GM13976 (cell line): ENCODE measurements around the gene ILF3.

Experiments
- DNase-seq: peaks from one replicate; pipeline ENCODE4 v3.0.0; 2012; ENCODE audit warnings: low spot score
- in situ Hi-C: fragments of 300-500 bp; cut with MboI; formaldehyde crosslinking; loops from one replicate; pipeline ENCODE4 v1.12.0; 2022; ENCODE audit warnings: low sequenced_read_pairs, mixed read lengths, inconsistent platforms; ENCODE audit not compliant: unreplicated experiment
- TF ChIP-seq, protein P1 (sequence below): IDR thresholded peaks from 2 replicates; pipeline ENCODE4 v1.5.1; 2012; ENCODE audit warnings: borderline replicate concordance, mild to moderate bottlenecking; ENCODE audit not compliant: insufficient read depth; ENCODE audit errors: extremely low read depth, missing control alignments, control extremely low read depth

ILF3 gene

DNA sequence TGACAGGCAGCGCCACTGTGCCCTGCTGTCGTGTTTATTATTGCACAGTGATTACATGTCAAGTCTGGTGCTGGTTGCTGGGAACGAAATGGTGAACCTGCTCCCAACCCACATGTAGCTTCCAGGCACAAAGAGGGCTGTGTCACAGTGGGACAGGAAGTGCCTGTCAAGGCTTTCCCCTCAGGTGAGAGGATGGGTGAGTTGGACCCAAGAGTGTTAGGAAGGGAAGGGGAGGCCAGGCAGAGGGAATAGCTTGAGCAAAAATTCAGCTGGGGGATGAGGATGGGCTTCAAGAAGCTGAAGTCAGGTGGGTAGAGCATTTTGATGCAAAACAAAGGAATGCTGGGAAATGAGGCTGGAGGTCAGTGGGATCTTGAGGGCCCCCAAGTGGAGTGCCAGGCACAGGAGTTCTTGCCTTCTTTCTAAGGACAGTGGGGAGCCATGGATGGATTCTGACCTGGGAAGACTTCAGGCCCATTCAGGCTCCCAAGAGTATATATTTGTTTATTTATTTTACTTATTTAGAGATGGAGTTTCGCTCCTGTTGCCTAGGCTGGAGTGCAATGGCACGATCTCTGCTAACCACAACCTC is 38.6 kb downstream of the ILF3 start:
- TF ChIP-seq, protein P1, sequence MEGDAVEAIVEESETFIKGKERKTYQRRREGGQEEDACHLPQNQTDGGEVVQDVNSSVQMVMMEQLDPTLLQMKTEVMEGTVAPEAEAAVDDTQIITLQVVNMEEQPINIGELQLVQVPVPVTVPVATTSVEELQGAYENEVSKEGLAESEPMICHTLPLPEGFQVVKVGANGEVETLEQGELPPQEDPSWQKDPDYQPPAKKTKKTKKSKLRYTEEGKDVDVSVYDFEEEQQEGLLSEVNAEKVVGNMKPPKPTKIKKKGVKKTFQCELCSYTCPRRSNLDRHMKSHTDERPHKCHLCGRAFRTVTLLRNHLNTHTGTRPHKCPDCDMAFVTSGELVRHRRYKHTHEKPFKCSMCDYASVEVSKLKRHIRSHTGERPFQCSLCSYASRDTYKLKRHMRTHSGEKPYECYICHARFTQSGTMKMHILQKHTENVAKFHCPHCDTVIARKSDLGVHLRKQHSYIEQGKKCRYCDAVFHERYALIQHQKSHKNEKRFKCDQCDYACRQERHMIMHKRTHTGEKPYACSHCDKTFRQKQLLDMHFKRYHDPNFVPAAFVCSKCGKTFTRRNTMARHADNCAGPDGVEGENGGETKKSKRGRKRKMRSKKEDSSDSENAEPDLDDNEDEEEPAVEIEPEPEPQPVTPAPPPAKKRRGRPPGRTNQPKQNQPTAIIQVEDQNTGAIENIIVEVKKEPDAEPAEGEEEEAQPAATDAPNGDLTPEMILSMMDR: no peak
- in situ Hi-C loops: no loop called here
- DNase-seq: no peak

DNA sequence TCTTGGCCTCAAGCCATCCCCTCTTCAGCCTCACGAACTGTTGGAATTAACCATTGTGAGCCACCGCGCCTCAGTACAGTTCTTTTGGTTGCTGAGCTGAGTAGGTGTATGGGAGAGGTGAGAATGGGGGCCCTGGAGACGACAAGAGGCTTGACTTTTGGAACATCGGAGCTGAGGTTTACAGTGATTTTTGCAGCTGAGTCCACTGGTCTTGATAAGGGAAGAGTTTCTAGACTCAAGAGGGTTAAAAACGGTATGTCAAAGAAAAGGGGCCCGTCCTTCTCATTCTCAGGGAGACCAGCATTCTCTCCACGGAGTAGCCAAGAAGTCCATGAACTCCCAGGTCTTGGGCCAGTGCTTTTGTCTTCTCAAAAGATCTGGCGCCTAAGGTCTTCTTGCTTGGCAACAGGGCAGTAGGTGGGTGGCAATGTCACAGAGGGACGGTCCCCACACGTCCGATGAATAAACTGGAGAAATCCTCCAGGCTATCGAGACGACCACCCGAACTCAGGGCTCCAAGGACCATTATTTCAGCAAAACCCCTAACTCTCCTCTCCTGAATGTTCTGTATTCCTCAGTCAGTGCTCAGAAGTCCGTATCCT is 40.7 kb downstream of the ILF3 start:
- DNase-seq: no peak
- TF ChIP-seq, protein P1: no peak
- in situ Hi-C loops: loop anchor here (5.0 kb wide), 1 partner anchor 113 kb away; no protein-coding TSS in a partner anchor

- in situ Hi-C loops: loop anchor here (5.0 kb wide), 1 partner anchor 113 kb away; no protein-coding TSS in a partner anchor
- TF ChIP-seq, protein P1: no peak
- peak; percentile 98 for DNase-seq
Observed at GRCh38 chr19:10695401-10696398, 41.6 kb downstream of the ILF3 start.

- TF ChIP-seq, protein P1: peak; percentile 41
- in situ Hi-C loops: loop anchor here (5.0 kb wide), 1 partner anchor 117 kb away; no protein-coding TSS in a partner anchor
- DNase-seq: peak; percentile 73
Observed at GRCh38 chr19:10699650-10700335, 45.6 kb downstream of the ILF3 start.

DNA sequence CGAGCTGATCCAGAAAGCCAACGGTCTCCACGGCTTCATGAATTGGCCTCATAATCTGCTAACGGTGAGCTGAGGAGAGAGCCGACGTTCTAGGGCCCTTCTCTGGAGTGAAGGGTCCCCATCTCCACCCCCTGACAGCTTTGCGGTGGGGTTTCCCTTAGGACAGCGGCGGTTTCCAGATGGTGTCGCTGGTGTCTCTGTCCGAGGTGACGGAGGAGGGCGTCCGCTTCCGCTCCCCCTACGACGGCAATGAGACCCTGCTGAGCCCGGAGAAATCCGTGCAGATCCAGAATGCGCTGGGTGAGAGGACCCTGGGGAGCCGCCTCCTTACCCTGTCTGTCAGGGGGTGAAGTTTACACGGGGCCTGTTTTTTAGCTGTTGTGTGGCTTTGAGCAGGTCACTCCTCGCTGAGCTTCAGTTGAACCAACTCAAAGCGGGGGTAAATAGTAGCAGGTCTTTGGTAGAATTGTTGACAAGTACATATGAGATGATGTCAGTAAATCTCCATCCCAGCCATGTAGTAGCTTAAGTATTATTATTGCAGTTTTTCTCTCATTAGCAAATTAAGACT is 47.9 kb downstream of the ILF3 start:
- peak; percentile 71 for DNase-seq
- TF ChIP-seq, protein P1: peak; percentile 40
- in situ Hi-C loops: no loop called here
